Stimulated activated CD8-positive, alpha-beta memory T cell treated with anti-CD3 and anti-CD28 coated beads, Interleukin-12 subunit alpha, Interleukin-12 subunit beta, amount 100 ng/mL, for 1 hour (primary cell): ENCODE measurements around the gene FAM237A.
A peak's percentile ranks its signal among the peaks of the same experiment; 100 is the strongest.

Experiments
- DNase-seq: peaks from one replicate; pipeline ENCODE4 v3.0.0-alpha.2; 2020; ENCODE audit warnings: low read depth

The FAM237A gene

DNA sequence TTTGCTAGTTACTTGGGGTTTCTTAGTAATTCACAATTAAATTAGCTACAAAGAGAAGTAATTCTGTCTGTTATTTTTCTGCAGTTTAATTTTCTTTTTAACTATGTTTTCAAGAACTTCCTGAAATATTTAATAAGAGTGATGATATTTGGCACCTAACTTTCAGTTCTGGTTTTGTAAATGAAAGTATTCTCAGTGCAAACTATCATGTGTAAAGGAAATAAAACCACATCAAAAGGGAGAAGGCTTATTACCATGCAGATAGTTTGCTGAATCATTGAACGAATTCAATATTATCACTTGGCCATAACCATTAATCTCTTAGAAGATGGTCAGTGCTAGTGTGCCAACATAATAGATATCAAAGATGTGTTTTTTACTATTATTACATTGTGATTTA, 46.7 kb downstream of the FAM237A start:
- DNase-seq, result no peak

DNA sequence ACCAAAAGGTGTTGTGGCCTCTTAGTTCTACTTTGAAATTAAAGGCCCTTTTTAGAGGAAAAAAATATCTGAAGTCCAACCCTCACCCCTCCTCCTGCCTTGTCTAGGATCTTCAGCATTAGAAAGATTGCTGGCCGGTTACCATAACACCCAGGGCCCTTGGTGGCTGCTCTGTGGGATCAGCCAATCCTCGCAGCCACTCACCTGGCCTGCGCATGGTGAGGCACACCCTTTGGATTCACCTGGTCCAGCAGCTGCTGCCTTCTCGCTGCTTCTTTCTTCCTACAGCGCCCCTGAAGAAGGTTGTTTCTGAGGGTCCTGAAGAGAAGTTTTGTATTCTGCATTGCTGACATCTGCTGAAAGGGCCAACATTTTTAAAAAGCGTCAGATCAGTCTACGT, 50.7 kb downstream of the FAM237A start:
- no peak for DNase-seq

DNA sequence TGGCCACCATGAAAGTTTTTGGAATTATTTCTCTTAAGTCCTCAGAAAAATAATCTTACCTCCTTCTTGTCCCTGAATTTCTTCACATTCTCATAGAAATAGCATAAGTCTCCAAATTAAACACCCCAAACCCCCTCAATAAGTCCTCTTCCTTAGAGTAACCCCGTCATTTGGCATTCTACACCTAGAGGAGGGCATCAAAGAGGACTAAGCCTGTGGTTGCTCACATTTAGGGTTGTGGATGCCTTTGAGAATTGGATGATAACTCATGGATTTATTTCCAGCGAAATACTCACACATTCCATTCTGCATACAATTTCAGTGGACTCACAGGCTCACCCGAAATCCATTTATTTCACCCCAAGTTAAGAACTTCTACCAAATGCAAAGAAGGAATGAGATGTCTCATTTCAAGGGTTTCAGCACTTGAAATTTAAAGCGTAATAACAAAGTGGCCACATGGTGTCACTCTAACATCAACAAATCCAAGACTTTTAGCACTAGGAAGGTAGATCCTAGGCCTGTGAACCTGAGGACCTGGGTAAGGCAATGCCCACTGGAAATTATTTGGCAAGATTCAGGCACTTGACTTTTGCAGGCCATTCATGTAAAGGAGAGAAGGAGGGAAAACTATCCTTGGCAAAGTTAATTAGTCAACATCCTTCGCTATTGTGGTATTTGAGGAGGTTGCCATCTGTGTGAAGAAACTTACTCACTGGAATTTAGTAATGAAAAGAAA, 51.3 kb downstream of the FAM237A start:
- DNase-seq, result peak; percentile 12

DNA sequence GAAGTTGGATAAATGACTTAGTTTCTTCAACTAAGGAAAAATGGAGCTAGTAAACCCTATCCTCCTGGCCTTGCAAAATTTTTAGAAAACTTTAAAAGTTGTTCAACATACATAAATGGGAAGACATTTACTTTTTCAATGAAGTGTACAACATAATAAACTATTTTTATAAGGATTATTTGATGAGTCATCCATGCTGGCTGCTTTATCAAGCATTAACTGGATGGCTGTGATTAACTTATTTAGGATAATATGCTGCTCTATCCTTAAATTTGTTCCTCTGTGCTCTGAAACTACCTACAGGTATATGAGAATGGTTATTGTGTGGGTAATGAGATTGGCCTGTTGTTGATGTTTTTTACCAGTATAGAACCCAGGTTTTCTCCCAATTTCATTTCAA, 54.6 kb downstream of the FAM237A start:
- DNase-seq, result no peak

DNA sequence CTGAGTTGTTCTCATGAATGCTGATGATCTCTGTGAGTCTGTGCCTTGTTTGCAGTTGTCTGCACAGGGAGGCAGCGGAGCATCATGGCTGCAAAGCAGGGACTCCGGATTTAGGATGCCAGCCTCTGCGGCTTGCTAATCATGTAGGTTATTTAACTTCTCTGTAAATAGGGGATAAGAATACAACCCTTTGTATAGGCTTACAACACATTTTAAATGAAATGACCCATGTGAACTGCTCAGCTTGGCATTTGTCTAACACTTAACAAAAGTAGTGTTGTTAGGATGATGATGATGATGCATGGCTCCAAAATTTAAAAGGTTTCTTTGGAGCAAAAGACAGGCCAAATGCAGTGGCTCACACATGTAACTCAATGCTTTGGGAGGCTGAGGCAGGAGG, 56.5 kb downstream of the FAM237A start:
- DNase-seq, result no peak
